Left lung (tissue), 10 donors: ENCODE measurements around the gene SENP5. TPM values are rescaled to one million over a fixed set of nuclear protein-coding genes. Genes with fewer than 3 reads are reported as not detected.

ENCODE experiments used
- ATAC-seq: fragments of 200-7000 bp; cut with Tn5 transposase; one replicate; pipeline ENCODE4 v1.9.1; 2020; ENCODE audit warnings: moderate library complexity
- DNase-seq, 4 donors: peaks; one replicate each; pipeline ENCODE4 v3.0.0-alpha.2; 2013 to 2020
- H3K27ac ChIP-seq, 2 donors: fragments of 200-600 bp; sonication (generic) in 1 of 2; one replicate each; pipeline versions ENCODE4 v1.5.0 to v1.8.0; 2020 to 2021
- H3K27me3 ChIP-seq, 2 donors: fragments of 200-600 bp; sonication (generic) in 1 of 2; one replicate each; pipeline versions ENCODE4 v1.5.0 to v1.8.0; 2020 to 2021
- H3K36me3 ChIP-seq, 2 donors: fragments of 200-600 bp; sonication (generic) in 1 of 2; one replicate each; pipeline versions ENCODE4 v1.5.0 to v1.8.0; 2020 to 2021
- H3K4me1 ChIP-seq, 2 donors: fragments of 200-600 bp; one replicate each; pipeline ENCODE4 v1.8.0; 2021
- H3K4me3 ChIP-seq, 2 donors: fragments of 200-600 bp; sonication (generic) in 1 of 2; one replicate each; pipeline versions ENCODE4 v1.5.0 to v1.8.0; 2020 to 2021; ENCODE audit warnings: mild to moderate bottlenecking in 1 of 2
- H3K9me3 ChIP-seq, 2 donors: fragments of 200-600 bp; sonication (generic) in 1 of 2; one replicate each; pipeline versions ENCODE4 v1.5.0 to v1.8.0; 2020 to 2021
- CTCF ChIP-seq, 2 donors: fragments of 200-600 bp; sonication (generic) in 1 of 2; IDR thresholded peaks; one replicate each; pipeline versions ENCODE4 v1.5.0 to v1.8.0; 2021; ENCODE audit warnings: antibody characterized with exemption in 2 of 2
- intact Hi-C, 2 donors: fragments of 100-400 bp; cut with DNase I; formaldehyde crosslinking; loops; one replicate each; pipeline versions ENCODE4 v1.11.2 to v1.14.2; 2022
- polyA plus RNA-seq, 6 donors: library from polyadenylated mRNA; unstranded; fragments of 120-200 nt; gene quantifications; one replicate each; pipeline ENCODE4 v1.2.1, GENCODE V29; 2013; ENCODE audit not compliant: insufficient read length in 6 of 6
- total RNA-seq, 2 donors: library from RNA; stranded (reverse); fragmentation: NEBNext Ultra II Directional; extraction: Animal tissue kit (Norgen Biotek cat#: 25700); gene quantifications; one replicate each; pipeline ENCODE4 v1.2.1, GENCODE V29; 2021
- donor health status: DM: no; HTN: yes; CAD: no.
- donor health status: DM: no; HTN: no; CAD: no.

Gene SENP5
- total and polyA plus RNA-seq, 8 donors = 25.2 to 43.8 (median 30.0) TPM

- intact Hi-C loops = no loop called here
- no peak overlapping the region for H3K4me3 ChIP-seq
- no peaks in the 10 kb centered on the region for H3K27me3 ChIP-seq
- no peak overlapping the region for H3K27ac ChIP-seq
- ATAC-seq = no peak
- H3K9me3 ChIP-seq = no peaks in the 10 kb centered on the region
- no peak for TF ChIP-seq CTCF (IDR thresholded peaks at IDR 0.05)
- H3K36me3 ChIP-seq = peaks cover 0 to 21% of the 10 kb centered on the region in 2 donors
- DNase-seq = no peak
- H3K4me1 ChIP-seq = no peaks in the 10 kb centered on the region
Observed at GRCh38 chr3:196896229-196896628, 28.5 kb downstream of the SENP5 start.

- H3K36me3 ChIP-seq = peaks cover 3 to 73% of the 10 kb centered on the region in 2 donors
- no peaks in the 10 kb centered on the region for H3K27me3 ChIP-seq
- H3K9me3 ChIP-seq = no peaks in the 10 kb centered on the region
- H3K4me3 ChIP-seq = no peak overlapping the region
- DNase-seq (no peak), ATAC-seq (no peak)
- TF ChIP-seq CTCF (IDR thresholded peaks at IDR 0.05) = no peak
- no peaks in the 10 kb centered on the region for H3K4me1 ChIP-seq
- H3K27ac ChIP-seq = no peak overlapping the region
- intact Hi-C loops = no loop called here
Observed at GRCh38 chr3:196901768-196902167, 34.0 kb downstream of the SENP5 start.

GRCh38 chr3:196902296-196902695, 34.6 kb downstream of the SENP5 start:
- intact Hi-C loops = no loop called here
- Histone ChIP-seq H3K4me1 (no peaks in the 10 kb centered on the region), H3K36me3 (peaks cover 3 to 78% of the 10 kb centered on the region in 2 donors), H3K4me3 (no peak overlapping the region), H3K9me3 (no peaks in the 10 kb centered on the region), H3K27me3 (no peaks in the 10 kb centered on the region), H3K27ac (no peak overlapping the region)
- no peak for TF ChIP-seq CTCF (IDR thresholded peaks at IDR 0.05)
- no peak for DNase-seq
- no peak for ATAC-seq

GRCh38 chr3:196903740-196904139, 36.0 kb downstream of the SENP5 start:
- H3K36me3 ChIP-seq = peaks cover 3 to 86% of the 10 kb centered on the region in 2 donors
- ATAC-seq = no peak

GRCh38 chr3:196914866-196915265, 47.1 kb downstream of the SENP5 start:
- Histone ChIP-seq H3K4me3 (no peak overlapping the region), H3K27ac (no peak overlapping the region), H3K27me3 (no peaks in the 10 kb centered on the region), H3K36me3 (peaks cover 0 to 24% of the 10 kb centered on the region in 2 donors), H3K9me3 (no peaks in the 10 kb centered on the region), H3K4me1 (no peaks in the 10 kb centered on the region)
- TF ChIP-seq CTCF (IDR thresholded peaks at IDR 0.05) = no peak
- ATAC-seq = no peak
- intact Hi-C loops = no loop called here
- no peak for DNase-seq

More at GRCh38 chr3:196903740-196904139, 36.0 kb downstream of the SENP5 start:
- intact Hi-C loops = no loop called here
- no peak overlapping the region for H3K4me3 ChIP-seq
- DNase-seq = no peak
- no peak overlapping the region for H3K27ac ChIP-seq
- H3K4me1 ChIP-seq = no peaks in the 10 kb centered on the region
- no peaks in the 10 kb centered on the region for H3K27me3 ChIP-seq
- no peak for TF ChIP-seq CTCF (IDR thresholded peaks at IDR 0.05)
- H3K9me3 ChIP-seq = no peaks in the 10 kb centered on the region
